ENCODE data around the gene TEK.
"Not testable (repeated sequence)": the region's sequence is repeated elsewhere in the genome, so short reads cannot be mapped to it uniquely, and the experiment has no call there.

Gene TEK

DNA sequence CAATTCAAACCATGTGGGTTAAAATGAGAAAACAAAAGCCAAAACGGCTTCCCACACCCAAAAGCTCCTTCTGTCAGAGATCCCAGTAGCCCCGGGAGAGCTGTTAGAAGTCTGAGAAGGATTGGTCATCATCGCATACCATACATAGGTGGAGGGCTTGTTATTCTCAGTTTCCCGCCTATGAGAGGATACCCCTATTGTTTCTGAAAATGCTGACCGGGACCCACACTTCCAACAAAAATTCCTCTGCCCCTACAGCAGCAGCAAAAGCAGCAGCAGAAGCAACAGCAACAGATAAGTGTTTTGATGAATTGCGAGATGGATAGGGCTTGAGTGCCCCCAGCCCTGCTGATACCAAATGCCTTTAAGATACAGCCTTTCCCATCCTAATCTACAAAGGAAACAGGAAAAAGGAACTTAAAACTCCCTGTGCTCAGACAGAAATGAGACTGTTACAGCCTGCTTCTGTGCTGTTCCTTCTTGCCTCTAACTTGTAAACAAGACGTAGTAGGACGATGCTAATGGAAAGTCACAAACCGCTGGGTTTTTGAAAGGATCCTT, at the start of gene TEK:
TEK (plus strand) TSS at position 245 of the 561 bp plus-strand sequence. CDS start 366 bp downstream, outside the sequence.
- no peak for DNase-seq (ENCODE audit: low read depth in 2 of 2)

DNA sequence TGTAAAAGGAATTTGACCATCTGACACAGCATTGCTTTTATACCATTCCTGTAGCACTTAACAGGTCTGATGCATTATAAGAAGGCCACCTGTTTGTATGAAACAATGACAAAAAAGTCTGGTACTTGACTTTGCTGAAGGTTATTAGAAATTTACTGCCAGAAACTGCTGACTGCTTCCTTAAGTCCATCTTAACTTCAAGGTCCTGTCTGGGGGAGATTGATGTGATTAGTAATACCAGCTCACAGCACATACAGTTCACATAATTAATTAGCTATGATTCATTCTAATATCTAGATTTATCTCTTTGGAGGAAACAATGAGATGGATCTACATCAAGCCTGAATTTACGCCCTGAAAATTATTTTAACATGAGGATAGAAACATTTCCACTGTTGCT, 49.6 kb upstream of the TEK start:
- DNase-seq (ENCODE audit: low read depth in 2 of 2), result no peak

DNA sequence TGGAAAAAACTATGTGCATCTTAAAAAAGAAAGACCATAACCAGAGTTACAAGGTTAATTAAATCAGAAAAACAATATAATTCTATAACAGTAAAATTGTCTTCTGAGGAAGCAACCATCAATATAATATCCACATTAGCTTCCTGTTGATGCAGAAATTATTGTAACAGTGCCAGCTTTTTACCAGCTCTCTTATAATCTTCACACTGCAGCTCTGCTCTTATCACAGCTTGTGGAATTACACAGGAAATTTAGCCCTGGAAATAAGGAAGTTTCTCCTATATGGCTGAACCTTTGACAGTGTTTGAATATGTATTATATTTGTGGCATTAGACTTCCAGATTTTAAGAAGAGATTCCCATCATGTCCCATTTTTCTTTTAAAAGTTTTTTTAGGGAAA, 49.1 kb upstream of the TEK start:
- DNase-seq (ENCODE audit: low read depth in 2 of 2), result no peak

DNA sequence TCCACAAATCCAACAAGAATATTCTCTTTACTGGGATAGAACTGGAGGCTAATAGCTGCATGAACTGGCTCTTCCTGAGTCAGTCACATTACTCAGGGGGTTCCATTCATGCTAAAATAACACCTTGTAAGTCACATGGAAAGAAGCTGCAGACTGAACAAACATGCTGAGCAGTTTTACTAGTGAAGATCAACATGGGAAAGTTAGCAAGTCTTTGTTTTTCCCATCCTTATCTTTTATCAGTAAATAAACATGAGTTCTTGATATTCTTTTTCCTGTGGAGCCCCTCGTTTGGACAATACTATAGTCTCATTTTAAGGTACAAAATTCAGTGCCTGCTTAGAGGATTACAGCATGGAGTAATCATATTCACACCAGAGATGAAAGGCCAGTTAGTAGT, 43.7 kb upstream of the TEK start:
- no peak for DNase-seq (ENCODE audit: low read depth in 2 of 2)

DNA sequence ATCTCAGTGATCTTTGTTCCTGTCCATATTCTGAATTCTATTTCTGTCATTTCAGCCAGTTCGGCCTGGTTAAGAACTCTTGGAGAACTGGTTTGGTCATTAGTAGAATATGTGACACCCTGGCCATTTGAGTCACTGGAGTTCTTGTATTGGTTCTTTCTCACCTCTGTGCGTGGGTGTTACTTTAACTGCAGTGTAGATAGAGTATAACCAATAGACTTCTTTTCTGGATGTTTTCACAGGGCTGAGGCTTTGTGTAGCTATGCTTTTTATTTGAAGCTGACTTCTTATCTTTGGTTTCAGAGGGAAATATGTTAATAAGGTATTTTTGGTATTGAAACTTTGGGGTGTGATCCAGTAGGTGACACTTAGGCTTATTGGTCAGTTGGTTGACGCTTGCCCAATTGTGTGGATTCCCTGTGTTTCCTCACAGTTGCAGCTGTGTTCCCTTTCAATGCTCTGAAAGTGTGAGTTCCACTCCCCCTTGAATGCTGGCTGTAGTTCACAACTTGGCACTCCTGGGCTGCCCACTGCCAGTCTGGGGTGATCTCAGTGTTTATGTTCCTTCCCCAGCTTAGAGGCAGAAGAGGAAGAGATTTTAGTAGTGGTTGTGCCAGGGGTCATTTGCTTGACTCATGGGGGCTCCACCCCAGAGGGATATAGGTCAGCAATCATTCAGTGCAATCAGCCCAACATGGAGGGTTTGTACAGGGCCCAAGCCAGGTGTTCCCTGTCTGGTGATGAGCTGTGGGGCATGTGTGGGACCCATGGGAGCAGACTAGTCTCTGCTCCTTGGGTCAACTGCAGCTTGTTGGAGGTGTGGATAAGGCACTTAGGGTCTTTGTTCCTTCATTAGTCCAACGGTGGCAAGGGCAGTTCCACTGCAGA, 34.9 kb upstream of the TEK start:
- no peak for DNase-seq (ENCODE audit: low read depth in 2 of 2)

DNA sequence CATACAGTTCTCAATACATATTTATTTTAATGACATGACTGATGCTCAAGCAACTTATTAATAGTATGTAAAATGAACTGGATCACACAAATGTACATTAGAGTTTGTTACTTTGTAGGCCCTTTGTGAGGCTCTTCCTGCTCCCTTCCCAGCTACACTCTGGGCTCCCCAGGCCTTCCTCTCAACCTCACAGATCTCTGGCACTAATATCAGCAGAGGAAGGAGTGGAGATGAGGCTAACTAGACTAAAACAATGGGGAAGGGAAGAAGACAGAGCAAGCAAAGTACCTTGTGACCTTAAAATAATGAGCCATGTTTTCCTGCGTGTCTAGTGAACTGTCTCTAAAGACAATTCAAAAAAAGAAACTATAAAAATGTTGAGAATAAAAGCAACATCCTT, 30.3 kb upstream of the TEK start:
- DNase-seq (ENCODE audit: low read depth in 2 of 2), result no peak

DNA sequence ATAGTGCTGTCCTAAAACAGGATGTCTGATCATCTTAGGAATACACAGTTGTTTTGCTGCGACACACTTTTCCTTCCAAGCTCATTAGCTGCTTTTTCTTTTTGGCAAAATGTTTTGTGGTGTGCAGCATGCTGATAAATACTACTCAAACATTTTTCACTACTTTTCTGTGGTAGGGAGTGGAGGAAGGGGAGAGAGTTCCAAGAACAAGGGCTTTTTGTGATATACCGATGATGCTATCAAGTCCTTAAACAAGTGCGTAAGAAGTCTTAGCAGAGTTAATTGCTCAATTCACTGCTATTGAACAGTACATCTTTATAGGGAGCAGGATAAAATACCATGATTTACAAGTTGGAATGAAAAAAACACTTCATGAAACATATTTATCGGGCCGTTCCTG, 23.6 kb upstream of the TEK start:
- DNase-seq (ENCODE audit: low read depth in 2 of 2), result no peak

DNA sequence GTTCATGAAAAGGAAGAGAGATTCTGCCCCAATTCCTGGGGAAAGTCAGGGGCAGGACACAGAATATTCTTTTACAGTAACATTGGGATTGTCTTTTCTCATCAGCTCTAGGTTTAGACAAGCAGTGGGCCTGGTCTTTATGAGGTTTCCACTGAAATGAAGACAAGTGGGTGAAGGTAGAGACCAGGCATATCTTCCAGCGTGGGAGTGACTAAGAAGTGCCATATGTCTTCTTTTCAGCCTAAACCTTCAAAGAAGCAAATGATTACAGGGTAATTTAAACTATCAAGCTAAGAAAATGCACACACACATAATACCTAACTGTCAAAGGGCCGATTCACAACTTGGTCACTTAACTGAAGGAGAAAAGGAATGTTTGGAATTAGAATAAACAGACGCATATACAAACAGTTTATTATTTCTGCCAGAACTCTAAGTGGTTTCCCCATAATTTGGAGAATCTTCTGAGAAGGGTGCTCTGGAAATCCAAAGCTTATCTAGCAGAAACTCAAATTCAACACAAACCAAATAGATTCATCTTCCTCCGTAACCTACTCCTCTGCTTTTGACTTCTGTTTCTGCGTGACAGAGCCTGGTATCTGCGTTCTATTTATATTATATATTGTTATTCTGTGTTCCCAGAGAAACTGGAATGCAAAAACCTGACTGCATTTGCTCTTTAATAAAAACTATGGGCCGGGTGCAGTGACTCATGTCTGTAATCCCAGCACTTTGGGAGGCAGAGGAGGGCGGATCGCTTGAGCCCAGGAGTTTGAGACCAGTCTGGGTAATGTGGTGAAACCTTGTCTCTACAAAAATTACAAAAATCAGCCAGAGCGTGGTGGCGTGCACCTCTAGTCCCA, 22.0 kb upstream of the TEK start:
- DNase-seq (ENCODE audit: low read depth in 2 of 2), result no peak

DNA sequence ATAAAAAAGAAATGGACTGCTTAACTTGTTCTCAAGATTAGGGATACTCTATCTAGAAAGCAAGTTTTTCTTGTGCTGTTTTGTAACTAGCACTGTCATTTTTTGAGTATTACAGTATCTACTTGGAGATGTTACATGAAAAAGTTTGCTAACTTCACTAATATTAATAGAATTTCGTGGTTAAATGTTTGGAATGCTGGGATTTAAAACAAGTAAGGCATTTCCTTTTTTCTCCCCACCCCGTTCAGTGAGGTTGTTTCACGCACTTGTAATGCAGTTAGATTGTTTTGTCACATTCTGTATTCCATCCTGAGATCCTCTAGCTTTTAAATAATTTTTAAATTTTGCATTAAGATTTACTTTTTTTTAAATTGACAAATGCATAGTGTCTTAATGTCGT, 20.0 kb upstream of the TEK start:
- no peak for DNase-seq (ENCODE audit: low read depth in 2 of 2)

DNA sequence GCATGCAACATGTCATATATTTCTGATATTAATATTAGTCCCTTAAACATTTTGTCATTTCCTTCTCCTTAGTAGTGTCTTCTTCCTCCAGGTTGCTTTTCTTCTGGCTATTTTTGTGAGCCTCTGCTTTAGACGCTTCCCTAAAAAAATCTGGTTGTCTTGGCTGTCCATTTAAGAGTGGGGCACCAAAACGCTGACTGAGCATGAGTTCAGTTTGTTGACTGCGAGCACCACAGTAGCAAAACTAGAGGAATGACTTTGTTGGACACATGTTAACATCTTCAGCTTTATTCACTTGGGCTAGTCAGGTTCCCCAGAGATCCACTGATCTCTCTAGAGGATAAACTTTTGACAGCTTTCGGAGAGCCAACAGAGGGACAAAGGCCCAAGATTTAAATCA, 19.3 kb upstream of the TEK start:
- DNase-seq (ENCODE audit: low read depth in 2 of 2), result no peak

DNA sequence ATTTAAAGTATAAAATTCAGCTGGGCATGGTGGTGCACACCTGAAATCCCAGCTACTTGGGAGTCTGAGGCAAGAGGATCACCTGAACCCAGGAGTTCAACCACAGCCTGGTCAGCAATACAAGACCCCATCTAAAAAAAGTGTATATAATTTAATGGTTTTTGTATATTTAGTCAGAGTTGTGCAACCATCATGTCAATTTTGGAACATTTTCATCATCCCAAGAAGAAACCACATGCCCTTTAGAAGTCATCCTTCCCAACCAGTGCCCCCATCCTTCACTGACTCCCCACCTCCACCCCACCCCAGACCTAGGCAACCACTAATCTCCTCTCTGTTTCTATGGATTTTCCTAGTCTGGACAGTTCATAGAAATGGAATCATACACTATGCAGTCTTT, 18.8 kb upstream of the TEK start:
- no peak for DNase-seq (ENCODE audit: low read depth in 2 of 2)

DNA sequence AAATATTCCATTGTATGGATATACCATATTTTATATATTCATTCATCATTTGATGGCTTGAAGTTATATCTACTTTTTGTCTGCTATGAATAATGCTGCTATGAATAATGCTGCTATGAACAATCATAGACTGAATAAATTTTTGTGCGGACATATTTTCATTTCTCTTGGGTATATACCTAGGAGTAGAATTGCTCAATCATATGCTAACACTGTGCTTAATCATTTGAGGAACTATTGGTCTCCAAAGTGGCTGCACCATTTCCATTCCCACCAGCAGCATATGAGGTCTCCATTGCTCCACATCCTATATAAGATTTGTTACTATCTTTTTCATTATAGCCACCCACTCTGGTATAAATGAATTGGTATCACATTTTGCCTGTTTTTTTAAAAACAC, 18.3 kb upstream of the TEK start:
- DNase-seq (ENCODE audit: low read depth in 2 of 2), result no peak

DNA sequence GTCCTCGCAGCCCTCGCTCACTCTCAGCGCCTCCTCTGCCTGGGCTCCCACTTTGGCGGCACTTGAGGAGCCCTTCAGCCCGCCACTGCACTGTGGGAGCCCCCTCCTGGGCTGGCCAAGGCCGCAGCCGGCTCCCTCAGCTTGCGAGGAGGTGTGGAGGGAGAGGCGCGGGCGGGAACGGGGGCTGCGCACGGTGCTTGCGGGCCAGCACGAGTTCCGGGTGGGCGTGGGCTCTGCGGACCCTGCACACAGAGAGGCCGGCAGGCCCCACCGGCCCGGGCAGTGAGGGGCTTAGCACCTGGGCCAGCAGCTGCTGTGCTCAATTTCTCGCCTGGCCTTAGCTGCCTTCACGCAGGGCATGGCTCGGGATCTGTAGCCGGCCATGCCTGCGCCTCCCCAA, 16.5 kb upstream of the TEK start:
- not testable (repeated sequence) for DNase-seq (ENCODE audit: low read depth in 2 of 2)

DNA sequence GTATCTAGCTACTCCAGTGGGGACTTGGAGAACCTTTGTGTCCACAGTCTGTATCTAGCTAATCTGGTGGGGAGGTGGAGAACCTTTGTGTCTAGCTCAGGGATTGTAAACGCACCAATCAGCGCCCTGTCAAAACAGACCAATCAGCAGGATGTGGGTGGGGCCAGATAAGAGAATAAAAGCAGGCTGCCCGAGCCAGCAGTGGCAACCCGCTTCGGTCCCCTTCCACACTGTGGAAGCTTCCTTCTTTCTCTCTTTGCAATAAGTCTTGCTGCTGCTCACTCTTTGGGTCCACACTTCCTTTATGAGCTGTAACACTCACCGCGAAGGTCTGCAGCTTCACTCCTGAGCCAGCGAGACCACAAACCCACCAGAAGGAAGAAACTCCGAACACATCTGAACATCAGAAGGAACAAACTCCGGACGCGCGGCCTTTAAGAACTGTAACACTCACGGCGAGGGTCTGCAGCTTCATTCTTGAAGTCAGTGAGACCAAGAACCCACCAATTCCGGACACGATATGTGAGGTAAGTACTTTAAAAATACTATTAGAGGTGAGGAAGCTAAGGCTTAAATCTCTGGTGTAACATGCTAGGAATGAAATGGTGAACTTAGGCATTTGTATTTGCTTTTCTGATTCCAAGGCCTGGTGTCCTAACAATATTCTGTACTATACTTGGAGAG, 15.5 kb upstream of the TEK start:
- not testable (repeated sequence) for DNase-seq (ENCODE audit: low read depth in 2 of 2)

DNA sequence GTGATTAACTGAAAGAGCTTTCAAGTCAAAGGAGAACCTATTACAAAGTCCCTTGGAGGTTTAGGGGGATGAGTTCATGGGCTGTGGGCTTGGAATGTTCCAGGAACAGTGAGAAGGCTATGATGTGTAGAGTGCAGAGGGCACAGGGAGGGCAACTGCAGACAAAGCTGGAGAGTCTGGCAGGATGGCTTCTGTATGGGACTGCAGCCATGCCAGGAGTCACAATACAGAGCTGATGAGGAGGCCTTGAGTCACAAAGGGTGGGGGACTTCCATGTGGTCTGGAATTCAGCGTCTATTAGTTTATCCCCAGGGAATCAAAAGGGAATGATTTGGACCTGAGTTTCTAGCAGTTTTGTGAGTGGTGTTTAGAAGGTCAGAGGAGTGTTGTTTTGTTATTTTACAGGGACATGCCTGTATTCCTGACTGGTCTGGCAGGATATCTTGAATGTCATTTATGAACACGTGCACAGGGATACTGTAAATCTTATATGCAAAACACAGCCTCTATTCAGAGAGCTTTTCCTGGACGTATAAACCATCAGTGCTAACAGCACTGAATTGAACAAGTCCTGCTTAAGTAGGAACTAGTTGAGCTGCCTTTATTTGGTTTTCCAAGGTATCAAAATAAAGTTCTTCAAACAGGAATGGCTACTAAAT, 14.3 kb upstream of the TEK start:
- DNase-seq (ENCODE audit: low read depth in 2 of 2), result no peak

DNA sequence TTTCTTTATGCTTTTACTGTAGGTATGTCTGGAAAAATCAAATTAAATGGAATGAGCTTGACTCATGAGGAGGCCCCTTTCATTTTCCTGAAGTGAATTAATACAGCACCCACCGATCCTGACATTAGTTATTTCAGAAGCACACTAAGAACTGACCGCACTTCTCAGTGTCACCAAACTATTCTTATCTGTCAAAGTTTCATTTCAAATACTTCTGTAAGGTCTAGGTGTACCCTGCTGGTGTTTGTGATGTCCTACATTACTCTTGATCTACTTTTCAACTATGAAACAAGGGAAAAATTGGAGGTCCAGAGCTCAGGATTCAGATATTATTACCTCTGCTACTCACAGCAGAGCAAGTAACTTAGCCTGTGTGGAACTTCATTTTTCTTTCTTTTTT, 1.8 kb upstream of the TEK start:
- DNase-seq (ENCODE audit: low read depth in 2 of 2), result no peak

DNA sequence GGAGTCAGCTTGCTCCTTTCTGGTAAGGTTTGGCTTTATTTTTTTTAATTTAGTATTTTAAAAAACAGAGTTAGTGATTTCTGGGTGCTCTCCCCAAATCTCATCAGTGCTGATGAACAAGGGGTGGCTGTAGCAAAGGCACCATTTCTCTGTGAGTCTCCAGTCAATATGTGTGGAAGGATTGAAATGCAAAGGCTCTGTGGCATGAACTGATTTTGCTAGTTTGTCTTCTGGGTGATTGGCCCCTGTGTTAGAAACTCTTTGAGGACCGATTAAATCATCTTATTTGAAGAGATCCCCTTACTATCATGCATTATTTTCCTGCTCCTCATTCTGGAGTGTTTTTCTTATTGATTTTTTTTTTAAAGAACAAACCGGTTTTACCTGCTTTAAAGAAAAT, 596 bp downstream of the TEK start:
- no peak for DNase-seq (ENCODE audit: low read depth in 2 of 2)

DNA sequence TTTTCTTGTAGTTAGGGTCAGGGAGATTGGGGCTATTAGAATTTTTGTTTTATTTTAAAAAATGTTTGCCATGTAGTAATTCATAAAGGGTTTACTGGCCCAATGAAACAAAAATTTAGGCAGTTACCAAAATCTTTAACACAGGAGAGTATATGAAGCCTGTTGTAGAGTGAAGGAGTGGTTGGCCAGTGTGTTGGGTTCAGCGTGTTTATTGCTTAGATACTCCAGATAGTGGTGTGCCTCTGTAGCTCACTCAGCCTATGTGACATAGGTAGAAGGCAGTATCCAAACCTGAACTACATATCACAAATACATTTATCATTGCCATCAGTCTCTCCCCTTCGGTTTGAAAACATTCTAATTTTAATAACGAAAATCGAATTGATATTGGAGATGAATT, 1.2 kb downstream of the TEK start:
- no peak for DNase-seq (ENCODE audit: low read depth in 2 of 2)

DNA sequence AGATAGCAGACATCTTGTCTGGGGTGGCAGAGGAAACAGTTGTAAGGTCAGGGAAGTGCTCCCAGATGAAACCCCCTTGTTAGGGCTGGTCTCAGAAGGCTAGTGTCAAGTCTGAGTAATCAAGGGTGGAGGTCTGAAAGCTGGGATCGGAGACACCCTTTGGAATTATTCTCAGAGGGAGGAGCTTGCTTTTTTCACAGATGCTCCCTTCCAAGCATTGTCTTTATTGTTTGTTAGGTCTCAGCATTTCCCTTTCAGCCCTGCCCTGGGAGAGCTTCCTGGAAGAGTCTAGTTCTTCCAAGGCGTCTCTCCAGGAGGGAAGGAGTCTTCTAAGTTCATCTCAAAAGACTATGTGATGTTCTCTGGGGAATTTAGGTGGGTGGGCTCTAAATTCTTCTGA, 3.2 kb downstream of the TEK start:
- no peak for DNase-seq (ENCODE audit: low read depth in 2 of 2)

DNA sequence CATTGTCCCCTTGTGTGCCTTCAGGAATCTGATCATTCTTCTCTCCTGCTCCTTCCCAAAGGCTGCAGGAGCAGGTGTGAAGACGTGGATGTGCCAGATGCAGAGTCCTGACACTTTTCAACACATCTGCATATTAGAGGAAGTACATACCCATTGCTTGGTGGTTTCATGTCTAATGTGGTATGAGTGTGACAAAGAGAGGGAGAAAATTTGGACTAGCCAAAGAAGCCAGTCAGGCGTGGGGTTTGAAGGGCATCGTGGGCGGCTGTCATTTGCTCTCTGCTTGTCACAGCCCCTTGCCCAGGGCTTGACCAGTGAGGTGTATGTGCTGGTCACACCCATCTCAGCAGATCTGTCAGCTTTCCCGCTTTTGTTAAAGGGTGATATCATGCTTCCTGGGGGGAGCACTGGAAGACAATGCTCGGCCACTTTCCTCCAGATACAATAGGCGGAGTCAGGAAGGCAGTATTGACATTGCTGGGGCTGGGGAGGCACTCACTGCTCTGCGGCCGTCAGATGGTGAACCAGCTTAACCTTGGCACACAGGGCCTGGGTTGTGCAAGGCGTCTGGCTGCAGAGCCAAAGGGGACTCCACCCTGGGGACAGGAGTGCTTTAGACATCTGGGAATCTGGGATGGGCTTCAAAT, 8.6 kb downstream of the TEK start:
- no peak for DNase-seq (ENCODE audit: low read depth in 2 of 2)

DNA sequence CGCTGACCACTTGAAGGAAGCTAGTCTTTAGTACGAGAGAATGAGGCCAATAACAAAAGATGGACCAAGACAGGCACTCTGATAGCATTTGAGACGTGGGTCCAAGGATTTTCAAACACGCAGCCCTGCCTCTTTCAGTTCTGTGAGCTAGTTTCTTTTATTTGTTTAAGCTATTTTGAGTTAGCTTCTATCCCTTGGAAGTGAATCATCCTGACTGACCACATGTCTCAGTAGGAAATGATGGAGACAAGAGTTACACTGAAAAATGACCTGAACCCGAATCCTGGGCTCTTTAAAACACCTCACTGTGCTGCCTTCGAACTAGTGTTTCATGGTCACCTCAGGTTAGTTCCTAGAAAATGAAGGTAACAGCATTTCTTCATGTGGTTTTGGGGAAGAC, 9.9 kb downstream of the TEK start:
- no peak for DNase-seq (ENCODE audit: low read depth in 2 of 2)
